Measurements from ENCODE around the gene HLCS. TPM values are rescaled to one million over a fixed set of nuclear protein-coding genes. Genes with fewer than 3 reads are reported as not detected.

Gene HLCS
- total RNA-seq (2021; fragmentation: NEBNext Ultra II Directional; extraction: Animal tissue kit (Norgen Biotek cat#: 25700)): 10 to 100 TPM; 20.3 to 24.5 (median 22.2) TPM
- long read RNA-seq, partial matches to known transcripts: 0 of 19 reads
- long read RNA-seq, other reads (novel, unspliced or antisense): 19 of 19 reads

DNA sequence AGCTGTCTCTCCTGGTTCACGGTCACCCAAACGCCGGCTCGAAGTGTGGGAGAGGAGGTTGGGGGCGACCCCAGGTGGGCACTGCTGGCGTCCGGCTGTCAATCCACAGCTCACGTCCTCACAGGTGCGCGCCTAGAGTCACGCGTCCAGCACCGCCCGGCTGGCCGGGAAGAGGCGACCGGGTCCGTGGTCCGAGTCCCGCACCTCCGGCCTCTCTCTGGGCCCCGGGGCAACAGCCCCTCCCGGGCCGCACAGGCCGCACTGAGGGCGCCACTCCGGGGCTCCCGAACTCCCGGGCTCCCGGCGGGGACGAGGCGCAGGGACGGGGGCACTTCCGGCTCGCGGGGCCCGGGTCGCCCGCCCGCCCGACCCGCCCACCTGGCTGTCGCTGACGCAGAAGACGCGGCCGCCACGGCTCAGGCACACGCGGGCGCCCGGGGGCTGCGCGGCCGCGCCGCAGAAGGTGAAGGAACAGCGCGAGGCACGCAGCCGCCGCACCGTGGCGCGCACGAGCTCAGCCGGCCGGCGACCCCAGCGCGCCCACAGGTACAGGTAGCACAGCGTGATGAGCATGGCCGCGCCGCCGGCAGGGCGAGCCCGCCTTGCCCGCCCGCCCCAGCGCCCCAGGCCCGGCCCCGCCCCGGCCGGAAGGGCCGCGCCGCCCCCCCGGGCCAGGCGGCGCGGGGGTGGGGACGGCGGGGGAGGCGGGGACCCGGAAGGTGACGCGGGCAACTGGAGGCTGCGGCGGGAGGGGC is at the start of gene HLCS:
Gene HLCS, minus strand, starts transcription at position 604 of the 755 bp plus-strand sequence. Its CDS starts 31 bp downstream, at position 573.
- peak within 1 kb of the TSS; percentile 87 for H3K4me3 Mint-ChIP-seq
- peak within 1 kb of the TSS; percentile 80 for H3K27ac Mint-ChIP-seq
- no peaks in the 10 kb centered on the region for H3K9me3 Mint-ChIP-seq
- H3K27me3 Mint-ChIP-seq (ENCODE audit: insufficient read depth): no peaks in the 10 kb centered on the region
- peaks cover 8% of the 10 kb centered on the region for H3K36me3 Mint-ChIP-seq (ENCODE audit: low read depth)
- DNase-seq: peak; percentile 3
- peak; percentile 36 for TF ChIP-seq CTCF (IDR thresholded peaks at IDR 0.05)
- peaks cover 13% of the 10 kb centered on the region for H3K4me1 Mint-ChIP-seq (ENCODE audit: low read depth)

- TF ChIP-seq CTCF (IDR thresholded peaks at IDR 0.05): peak; percentile 85
- peak overlapping the region; percentile 80; the same call in 1 of the 2 replicates for H3K4me3 Mint-ChIP-seq
- DNase-seq: peak; percentile 52
- peaks cover 4% of the 10 kb centered on the region; the same call in 1 of the 2 replicates for H3K4me1 Mint-ChIP-seq (ENCODE audit: low read depth)
- H3K27me3 Mint-ChIP-seq (ENCODE audit: insufficient read depth): peaks cover 5% of the 10 kb centered on the region
- no peaks in the 10 kb centered on the region for H3K36me3 Mint-ChIP-seq (ENCODE audit: low read depth)
- no peaks in the 10 kb centered on the region for H3K9me3 Mint-ChIP-seq
- H3K27ac Mint-ChIP-seq: no peak overlapping the region
Observed at GRCh38 chr21:37009740-37010341, 43.4 kb upstream of the HLCS start.

DNA sequence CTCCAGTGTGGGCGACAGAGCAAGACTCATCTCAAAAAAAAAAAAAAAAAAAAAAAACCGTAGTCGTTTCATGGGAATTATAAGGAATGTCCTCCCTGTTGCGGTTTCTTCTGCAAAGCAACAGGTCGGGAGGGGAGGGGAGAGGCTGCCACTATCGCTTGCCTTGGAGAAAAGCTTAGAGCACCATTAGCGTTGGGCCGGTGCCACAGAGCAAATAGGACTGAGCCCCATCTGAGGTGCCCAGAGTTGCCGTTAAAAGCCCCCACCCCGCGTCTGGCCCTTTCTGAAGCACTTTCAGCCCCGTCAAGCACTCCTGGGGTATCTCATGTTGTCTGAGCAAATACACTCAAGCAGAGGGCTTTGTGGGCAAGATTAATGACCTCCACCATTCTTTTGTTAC is 42.3 kb upstream of the HLCS start:
- DNase-seq: no peak
- Mint-ChIP-seq H3K4me1 (ENCODE audit: low read depth) (peaks cover 4% of the 10 kb centered on the region; the same call in 1 of the 2 replicates), H3K9me3 (no peaks in the 10 kb centered on the region), H3K27me3 (ENCODE audit: insufficient read depth) (peaks cover 4% of the 10 kb centered on the region), H3K36me3 (ENCODE audit: low read depth) (no peaks in the 10 kb centered on the region), H3K4me3 (no peak overlapping the region), H3K27ac (no peak overlapping the region)
- no peak for TF ChIP-seq CTCF (IDR thresholded peaks at IDR 0.05)

DNA sequence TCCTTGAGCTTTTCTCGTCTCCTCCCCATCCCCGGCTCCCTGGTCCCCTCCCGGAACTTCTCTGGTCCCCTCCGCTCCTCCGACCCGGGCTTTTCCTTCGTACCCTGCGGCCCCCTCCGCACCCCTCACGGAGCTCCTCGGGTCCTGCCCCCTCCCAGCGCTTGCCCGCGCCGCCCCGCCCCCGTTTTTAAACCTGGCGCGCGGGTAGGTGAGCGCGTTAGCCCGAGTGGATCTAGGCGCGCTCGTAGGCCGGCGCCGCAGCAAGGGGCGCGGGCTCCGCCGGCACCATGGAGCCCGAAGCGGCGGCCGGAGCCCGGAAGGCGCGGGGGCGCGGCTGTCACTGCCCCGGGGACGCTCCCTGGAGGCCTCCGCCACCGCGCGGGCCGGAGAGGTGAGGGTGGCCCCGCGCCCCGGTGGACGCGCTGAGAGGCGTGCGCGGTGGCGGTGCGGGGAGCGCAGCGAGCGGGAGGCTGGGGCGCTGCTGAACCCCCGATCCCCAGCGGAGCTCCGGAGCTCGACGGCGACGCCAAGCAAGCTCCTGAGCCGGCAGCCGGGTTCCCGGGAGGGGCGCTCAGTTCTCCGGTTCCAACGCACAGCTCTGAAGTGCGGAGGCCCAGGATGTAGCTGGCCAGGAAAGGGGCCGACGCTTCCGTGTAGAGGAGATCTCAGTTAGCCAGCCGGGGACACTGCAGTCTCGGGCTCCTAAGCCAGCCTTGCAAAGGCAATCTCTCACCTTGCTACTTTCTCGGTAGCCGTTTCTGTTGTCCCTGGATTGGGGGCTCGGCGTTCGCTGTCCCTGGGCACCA is 40.2 kb upstream of the HLCS start, which contains the start of gene RIPPLY3:
Gene RIPPLY3, plus strand, starts transcription at position 217 of the 806 bp plus-strand sequence. Its CDS starts 71 bp downstream, at position 288.
- peaks cover 8% of the 10 kb centered on the region for H3K4me1 Mint-ChIP-seq (ENCODE audit: low read depth)
- H3K4me3 Mint-ChIP-seq: peak within 1 kb of the TSS; percentile 34; the same call in 1 of the 2 replicates
- DNase-seq: no peak
- TF ChIP-seq CTCF (IDR thresholded peaks at IDR 0.05): no peak
- H3K27ac Mint-ChIP-seq: no peak within 1 kb of the TSS
- H3K27me3 Mint-ChIP-seq (ENCODE audit: insufficient read depth): peaks cover 4% of the 10 kb centered on the region
- no peaks in the 10 kb centered on the region for H3K36me3 Mint-ChIP-seq (ENCODE audit: low read depth)
- no peaks in the 10 kb centered on the region for H3K9me3 Mint-ChIP-seq

Data from HFFc6 (cell line).